Gastrocnemius medialis (tissue), 4 donors: ENCODE measurements around the gene CLK2.

Experiments
- CTCF ChIP-seq, 5 experiments: fragments of 450-650 bp in 3 of 5; fragments of 200-600 bp in 2 of 5; sonication (generic) in 2 of 5; IDR thresholded peaks in 4 of 5; conservative IDR thresholded peaks in 1 of 5; 1 replicate in 4 of 5; 2 replicates in 1 of 5; pipeline ENCODE4 v1.5.1; 2016 to 2019; ENCODE audit warnings: antibody characterized with exemption in 5 of 5, mild to moderate bottlenecking in 3 of 5, moderate library complexity in 3 of 5
- POLR2A ChIP-seq, 2 donors: fragments of 450-650 bp; IDR thresholded peaks; one replicate each; pipeline ENCODE4 v1.6.1; 2017; ENCODE audit warnings: antibody characterized with exemption in 2 of 2, mild to moderate bottlenecking in 2 of 2, moderate library complexity in 2 of 2

GRCh38 chr1:155219592-155220031, 53.7 kb downstream of the CLK2 start:
- TF ChIP-seq CTCF (IDR thresholded peaks at IDR 0.05 in 4 of 5, conservative IDR thresholded peaks at IDR 0.05 in 1 of 5), result no peak
- TF ChIP-seq POLR2A (IDR thresholded peaks at IDR 0.05), result no peak
